ENCODE measurements around the gene ADIG.

The ADIG gene

DNA sequence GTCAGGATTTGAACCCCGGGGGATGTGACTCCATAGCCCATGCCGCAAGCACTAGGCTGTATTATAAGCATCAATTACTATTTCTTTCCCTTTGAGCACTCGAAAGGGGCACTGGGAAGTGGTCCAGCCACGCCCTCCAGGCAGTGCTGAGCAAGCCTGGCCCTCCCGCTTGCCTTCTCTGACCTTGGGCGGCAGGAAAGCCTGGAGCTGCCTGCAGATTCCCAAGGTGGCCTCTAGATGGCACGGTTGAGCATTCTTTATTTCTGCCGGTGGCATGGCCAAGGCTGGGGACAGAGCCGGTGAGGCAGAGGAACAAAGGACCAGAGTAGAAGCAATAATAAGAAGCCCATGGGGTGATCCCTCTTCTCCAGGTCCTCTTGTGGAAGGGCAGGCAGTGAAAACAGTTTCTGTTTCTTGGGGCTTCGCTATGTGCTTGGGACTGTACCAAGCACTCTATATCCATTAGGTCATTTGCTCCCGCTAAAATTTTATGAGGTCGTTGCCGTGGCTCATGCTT, 52.6 kb downstream of the ADIG start:
- DNase-seq (ENCODE audit: low spot score), result peak; percentile 79

DNA sequence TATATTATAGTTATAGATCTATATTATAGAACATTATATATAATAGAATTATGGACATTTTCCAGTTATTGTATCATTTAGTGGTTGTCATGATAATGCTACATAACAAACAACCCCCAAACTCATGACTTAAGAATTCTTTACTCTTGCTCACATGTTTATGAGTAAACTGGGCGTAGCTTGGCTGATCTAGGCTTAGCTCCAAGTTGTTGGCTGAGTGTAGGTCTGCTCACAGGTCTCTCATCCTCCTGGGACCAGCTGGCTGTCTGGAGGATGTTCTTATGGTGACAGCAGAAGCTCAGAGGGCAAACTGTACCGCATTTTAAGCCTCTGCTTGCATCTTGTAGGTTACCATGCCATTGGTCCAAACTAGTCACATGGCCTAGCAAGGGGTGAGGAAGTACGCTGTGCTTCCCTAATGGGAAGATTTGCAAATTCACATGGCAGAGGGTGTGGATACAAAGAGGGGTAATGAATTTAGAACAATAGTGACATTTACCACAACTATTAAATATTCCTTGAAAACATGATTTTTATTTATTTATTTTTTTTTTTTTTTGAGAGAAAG, 54.8 kb downstream of the ADIG start:
- DNase-seq (ENCODE audit: low spot score), result no peak

Measured in ecto neural progenitor cell (in vitro differentiated cells).